ENCODE data around the gene MRC2. TPM values are rescaled to one million over a fixed set of nuclear protein-coding genes. Genes with fewer than 3 reads are reported as not detected.

The MRC2 gene
- polyA plus RNA-seq, 2 of the 4 experiments (the other 2 are of a cell fraction): 20.2 to 57.3 TPM

DNA sequence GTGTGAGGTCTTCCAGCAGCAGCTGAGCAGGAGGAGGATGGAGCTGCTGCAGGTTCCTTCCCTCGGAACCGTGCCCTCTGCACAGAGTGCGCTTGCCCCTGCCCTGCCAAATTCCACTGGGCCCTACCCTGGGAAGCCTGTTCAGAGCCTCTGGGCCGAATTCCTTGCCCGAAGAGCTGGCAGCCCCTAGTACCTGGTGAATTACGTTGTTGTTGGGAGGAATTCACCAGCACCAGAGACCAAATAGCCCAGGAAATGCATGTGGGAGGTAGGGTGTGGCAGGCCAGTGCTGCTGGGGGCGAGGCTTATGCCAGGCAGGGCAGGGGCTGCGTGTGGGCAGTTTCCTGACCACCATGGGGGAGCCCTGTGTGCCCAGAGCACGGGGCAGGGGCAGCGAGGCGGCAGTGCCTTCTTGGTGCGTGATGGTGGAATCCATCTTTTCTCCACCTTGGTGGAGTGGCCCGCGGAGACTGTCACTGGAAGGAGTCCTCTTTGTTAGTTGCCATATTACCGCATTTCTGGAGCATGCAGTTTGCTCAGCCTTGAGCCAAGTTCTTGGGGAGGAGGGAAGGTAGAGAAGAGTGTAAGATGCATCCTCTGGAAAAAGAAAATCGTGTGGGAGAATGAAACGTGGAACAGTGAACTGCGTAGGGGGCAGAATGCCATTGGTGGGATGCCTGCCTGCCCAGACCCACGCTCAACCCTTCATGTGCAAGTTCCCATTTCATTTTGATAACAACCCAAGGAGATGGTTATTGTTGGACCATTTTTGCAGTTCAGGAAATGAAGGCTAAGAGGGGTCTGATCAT, 2.3 kb downstream of the MRC2 start:
- no peak overlapping the region for H3K4me3 ChIP-seq
- no peak for ATAC-seq

GRCh38 chr17:62630365-62631085, 3.1 kb downstream of the MRC2 start:
- ATAC-seq: no peak
- CTCF ChIA-PET: interaction anchor here (1.1 to 1.4 kb wide), 2 partner anchors 41 to 78 kb away, joined by 3 read pairs; no protein-coding TSS in a partner anchor
- H3K27ac ChIP-seq: peak overlapping the region in 1 of 2 experiments; percentile 69; a peak in 3 of 6 replicates
- 74% methylated on average over 12 of the region's 12 CpGs for WGBS (ENCODE audit: missing lambda C conversion rate)
- H3K4me1 ChIP-seq: peaks cover 43% of the 10 kb centered on the region
- no peak overlapping the region for H3K4me3 ChIP-seq
- DNase-seq (ENCODE audit: low read depth in 1 of 2, low spot score in 1 of 2): no peak
- H3K4me2 ChIP-seq: peak overlapping the region; percentile 95
- no peak for FAIRE-seq
- no peaks in the 10 kb centered on the region for H3K9me3 ChIP-seq
- POLR2A ChIA-PET: no interaction called here
- TF ChIP-seq HOXB5 (CRISPR knock-in tag; IDR thresholded peaks at IDR 0.05) (no peak), NFE2L2 (conservative IDR thresholded peaks at IDR 0.05; ENCODE audit: low read length) (no peak), CEBPB (IDR thresholded peaks at IDR 0.05) (no peak), ESRRA (IDR thresholded peaks at IDR 0.05; ENCODE audit: borderline replicate concordance, low read length) (no peak), MAFK (IDR thresholded peaks at IDR 0.05; ENCODE audit: partially characterized antibody) (peak; percentile 48), ZNF302 (CRISPR knock-in tag; IDR thresholded peaks at IDR 0.05) (no peak), CTCF (IDR thresholded peaks at IDR 0.05) (no peak), FOSL2 (IDR thresholded peaks at IDR 0.05) (no peak), FOSL2 (CRISPR knock-in tag; IDR thresholded peaks at IDR 0.05) (0 out of 2 replicates have a peak, but pooled peaks have one; percentile 7), HES2 (IDR thresholded peaks at IDR 0.05) (no peak), TFCP2L1 (CRISPR knock-in tag; IDR thresholded peaks at IDR 0.05) (no peak), ZSCAN20 (CRISPR knock-in tag; IDR thresholded peaks at IDR 0.05) (no peak), KDM5A (IDR thresholded peaks at IDR 0.05) (no peak), FOSB (CRISPR knock-in tag; IDR thresholded peaks at IDR 0.05) (no peak)

More for the DNA sequence above, 2.3 kb downstream of the MRC2 start:
- TF ChIP-seq E2F6 (IDR thresholded peaks at IDR 0.05; ENCODE audit: borderline replicate concordance, low read depth) (no peak), HMGXB4 (CRISPR knock-in tag; IDR thresholded peaks at IDR 0.05; ENCODE audit: borderline replicate concordance) (no peak), FOSB (CRISPR knock-in tag; IDR thresholded peaks at IDR 0.05) (no peak), HOXB5 (CRISPR knock-in tag; IDR thresholded peaks at IDR 0.05) (no peak), JUN (IDR thresholded peaks at IDR 0.05) (no peak), GATA3 (IDR thresholded peaks at IDR 0.05; ENCODE audit: borderline replicate concordance) (no peak), MAX (IDR thresholded peaks at IDR 0.05) (no peak), KDM5A (IDR thresholded peaks at IDR 0.05) (no peak), PBX3 (IDR thresholded peaks at IDR 0.05) (no peak), RNF2 (IDR thresholded peaks at IDR 0.05; ENCODE audit: borderline replicate concordance, low read depth) (no peak), MYC (IDR thresholded peaks at IDR 0.05; ENCODE audit: borderline replicate concordance, low read length) (no peak), NPAS2 (CRISPR knock-in tag; IDR thresholded peaks at IDR 0.05; ENCODE audit: borderline replicate concordance) (no peak), RCOR1 (IDR thresholded peaks at IDR 0.05; ENCODE audit: low read depth, low read length) (no peak), CHD4 (IDR thresholded peaks at IDR 0.05; ENCODE audit: borderline replicate concordance) (no peak)
- TF ChIP-seq, protein P1, sequence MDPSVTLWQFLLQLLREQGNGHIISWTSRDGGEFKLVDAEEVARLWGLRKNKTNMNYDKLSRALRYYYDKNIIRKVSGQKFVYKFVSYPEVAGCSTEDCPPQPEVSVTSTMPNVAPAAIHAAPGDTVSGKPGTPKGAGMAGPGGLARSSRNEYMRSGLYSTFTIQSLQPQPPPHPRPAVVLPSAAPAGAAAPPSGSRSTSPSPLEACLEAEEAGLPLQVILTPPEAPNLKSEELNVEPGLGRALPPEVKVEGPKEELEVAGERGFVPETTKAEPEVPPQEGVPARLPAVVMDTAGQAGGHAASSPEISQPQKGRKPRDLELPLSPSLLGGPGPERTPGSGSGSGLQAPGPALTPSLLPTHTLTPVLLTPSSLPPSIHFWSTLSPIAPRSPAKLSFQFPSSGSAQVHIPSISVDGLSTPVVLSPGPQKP (IDR thresholded peaks at IDR 0.05; ENCODE audit: low read depth, low read length): no peak
- Histone ChIP-seq H3K9me3 (no peaks in the 10 kb centered on the region), H3K27ac (peak overlapping the region in 1 of 2 experiments; percentile 97; a peak in 5 of 6 replicates), H3K4me2 (peak overlapping the region; percentile 95), H3K4me1 (peaks cover 43% of the 10 kb centered on the region)
- FAIRE-seq (no peak), DNase-seq (ENCODE audit: low read depth in 1 of 2, low spot score in 1 of 2) (no peak)
- ChIA-PET CTCF (interaction anchor here (1.0 to 1.4 kb wide), 4 partner anchors 11 to 77 kb away, joined by 3 read pairs; no protein-coding TSS in a partner anchor), POLR2A (no interaction called here)
- 92% methylated on average over 18 of the region's 19 CpGs for WGBS (ENCODE audit: missing lambda C conversion rate)

All from A549 (cell line).